RWPE1 (cell line): ENCODE measurements around the gene GP2.
"Not testable (repeated sequence)": the region's sequence is repeated elsewhere in the genome, so short reads cannot be mapped to it uniquely, and the experiment has no call there.

Source experiments
- CTCF ChIA-PET: fragments of 350-600 bp; sonication (Branson Sonifier 250); formaldehyde crosslinking; extraction: SDS; loops from one replicate; lab custom pipeline; 2021; lab: Yijun Ruan, JAX
- POLR2A ChIA-PET: fragments of 400-600 bp; formaldehyde crosslinking; extraction: SDS; loops from one replicate; lab custom pipeline; 2020; ENCODE audit warnings: antibody characterized with exemption; ENCODE audit not compliant: low non-redundant PET; lab: Yijun Ruan, JAX
- DNase-seq: peaks from one replicate; pipeline ENCODE4 v3.0.0; 2012; ENCODE audit warnings: low spot score
- H3K27ac ChIP-seq: fragments of 450-650 bp; 2 replicates; pipeline ENCODE4 v1.5.1; 2017
- CTCF ChIP-seq: fragments of 450-650 bp; conservative IDR thresholded peaks from 2 replicates; pipeline ENCODE4 v1.5.1; 2017; ENCODE audit warnings: low read depth, mild to moderate bottlenecking

Gene GP2

GRCh38 chr16:20315764-20316163 lies 11.5 kb downstream of the GP2 start:
- no peak for TF ChIP-seq CTCF
- H3K27ac ChIP-seq, result no peak overlapping the region
- no peak for DNase-seq
- POLR2A ChIA-PET, result no interaction called here
- CTCF ChIA-PET, result no interaction called here

GRCh38 chr16:20314575-20314974 lies 12.7 kb downstream of the GP2 start:
- ChIA-PET CTCF (interaction anchor here (0.7 kb wide), 1 partner anchor 168 kb away, joined by 3 read pairs; no protein-coding TSS in a partner anchor), POLR2A (no interaction called here)
- no peak overlapping the region for H3K27ac ChIP-seq
- no peak for DNase-seq
- TF ChIP-seq CTCF, result no peak

GRCh38 chr16:20313741-20314140 lies 13.6 kb downstream of the GP2 start:
- CTCF ChIA-PET, result interaction anchor here (1.3 kb wide), 1 partner anchor 13 kb away, joined by 5 read pairs; no protein-coding TSS in a partner anchor
- no peak for DNase-seq
- no peak for TF ChIP-seq CTCF
- POLR2A ChIA-PET, result no interaction called here
- no peak overlapping the region for H3K27ac ChIP-seq

- POLR2A ChIA-PET, H3K27ac ChIP-seq, CTCF ChIA-PET, DNase-seq: not testable (repeated sequence)
Measured at GRCh38 chr16:20312536-20313095, 14.7 kb downstream of the GP2 start.

GRCh38 chr16:20311548-20311947 lies 15.8 kb downstream of the GP2 start:
- CTCF ChIA-PET, result no interaction called here
- POLR2A ChIA-PET, result no interaction called here
- TF ChIP-seq CTCF, result no peak

GRCh38 chr16:20310421-20311395 lies 16.6 kb downstream of the GP2 start:
- CTCF ChIA-PET, result no interaction called here
- POLR2A ChIA-PET, result no interaction called here
- DNase-seq, result no peak
- H3K27ac ChIP-seq, result no peak overlapping the region
- TF ChIP-seq CTCF, result no peak

More at GRCh38 chr16:20311548-20311947, 15.8 kb downstream of the GP2 start:
- H3K27ac ChIP-seq, result no peak overlapping the region
- no peak for DNase-seq
